Frontal cortex (tissue), 4 donors: ENCODE measurements around the gene SNX27. TPM values are rescaled to one million over a fixed set of nuclear protein-coding genes. Genes with fewer than 3 reads are reported as not detected.
"Not testable (repeated sequence)": the region's sequence is repeated elsewhere in the genome, so short reads cannot be mapped to it uniquely, and the experiment has no call there.

ENCODE experiments used
- DNase-seq, 2 donors: peaks; one replicate each; pipeline ENCODE4 v3.0.0; 2012; ENCODE audit warnings: low spot score in 2 of 2
- FAIRE-seq: peaks from 2 replicates; lab custom pipeline; 2012; peaks lifted over from hg19 to GRCh38; lab: Jason Lieb, UNC
- total RNA-seq: library from RNA; depleted of rRNA; stranded (reverse); fragments of >200 nt; gene quantifications from one replicate; pipeline ENCODE4 v1.2.3, GENCODE V29; 2014
- donor health status: control.
- donor health status: control.
- donor health status: control.

SNX27 gene
- total RNA-seq, 1 donor from 2014 or later = 75.8 TPM

DNA sequence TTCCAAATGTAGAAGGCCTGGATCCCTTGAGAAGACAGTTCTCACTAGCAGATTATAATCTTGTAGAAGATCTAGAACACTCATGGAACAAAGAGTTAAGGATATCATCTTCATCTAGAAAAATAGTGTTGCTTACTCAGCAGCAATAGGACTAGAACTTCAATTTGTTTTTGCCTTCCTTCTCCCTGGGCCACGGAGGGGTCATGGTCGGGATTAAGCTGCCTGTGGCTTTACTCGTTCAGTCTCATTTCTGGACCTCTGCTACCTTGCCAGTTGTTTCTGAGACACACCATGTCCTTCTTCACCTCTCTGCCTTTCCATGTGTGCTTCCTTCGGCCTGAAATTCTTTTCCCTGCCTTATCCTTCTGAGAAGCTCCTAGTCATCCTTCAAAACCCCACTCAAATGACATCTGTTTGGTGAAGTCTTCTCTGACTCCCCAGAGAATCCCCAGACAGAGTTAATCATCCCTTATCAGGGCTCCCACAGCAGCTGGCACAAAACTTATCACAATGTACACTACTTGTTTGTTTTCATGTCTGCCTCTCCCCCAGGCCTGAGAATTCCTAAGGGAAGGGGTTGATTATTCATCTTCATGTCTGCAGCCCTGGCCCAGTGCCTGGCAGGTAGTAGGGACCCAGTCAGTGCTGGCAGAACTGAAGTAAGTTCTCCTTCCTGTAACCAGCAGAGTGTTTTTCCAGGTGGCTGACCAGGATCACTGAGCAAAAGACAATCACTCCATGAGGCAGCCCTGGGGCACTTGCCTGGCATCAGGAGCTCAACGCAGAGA, 15.5 kb upstream of the SNX27 start:
- no peak for FAIRE-seq
- no peak for DNase-seq

DNA sequence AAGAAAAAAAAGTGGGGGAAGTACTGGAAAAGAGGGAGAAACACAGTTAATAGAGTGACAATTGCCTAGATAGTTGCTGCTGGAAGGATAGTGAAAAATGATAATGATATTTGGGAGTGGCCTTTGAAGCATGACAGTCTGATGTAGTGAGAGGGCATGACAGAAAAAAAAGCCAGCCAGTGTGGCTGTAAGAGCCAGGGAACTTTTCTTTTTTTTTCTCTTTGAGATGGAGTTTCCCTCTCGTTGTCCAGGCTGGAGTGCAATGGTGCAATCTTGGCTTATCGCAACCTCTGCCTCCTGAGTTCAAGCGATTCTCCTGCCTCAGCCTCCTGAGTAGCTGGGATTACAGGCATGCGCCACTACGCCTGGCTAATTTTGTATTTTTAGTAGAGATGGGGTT, 9.3 kb upstream of the SNX27 start:
- FAIRE-seq, DNase-seq: not testable (repeated sequence)

DNA sequence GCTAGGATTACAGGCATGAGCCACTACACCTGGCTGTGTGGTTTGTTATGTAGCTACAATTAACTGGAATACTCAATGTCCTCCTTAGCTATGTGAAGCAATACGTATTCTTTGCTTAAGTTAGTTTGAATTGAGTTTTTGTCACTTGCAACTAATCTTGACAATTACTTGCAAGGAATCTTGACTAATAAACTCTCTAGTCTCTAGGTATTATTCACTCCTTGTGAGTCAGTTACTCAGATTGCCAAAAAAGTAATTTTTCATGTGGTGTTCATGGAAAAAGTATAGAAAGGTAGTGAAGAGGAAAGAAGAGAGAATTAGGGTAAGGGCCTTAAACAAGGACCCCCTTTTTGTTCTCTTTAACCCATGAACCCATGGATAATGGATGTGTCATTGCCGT, 7.6 kb upstream of the SNX27 start:
- DNase-seq (no peak), FAIRE-seq (no peak)

DNA sequence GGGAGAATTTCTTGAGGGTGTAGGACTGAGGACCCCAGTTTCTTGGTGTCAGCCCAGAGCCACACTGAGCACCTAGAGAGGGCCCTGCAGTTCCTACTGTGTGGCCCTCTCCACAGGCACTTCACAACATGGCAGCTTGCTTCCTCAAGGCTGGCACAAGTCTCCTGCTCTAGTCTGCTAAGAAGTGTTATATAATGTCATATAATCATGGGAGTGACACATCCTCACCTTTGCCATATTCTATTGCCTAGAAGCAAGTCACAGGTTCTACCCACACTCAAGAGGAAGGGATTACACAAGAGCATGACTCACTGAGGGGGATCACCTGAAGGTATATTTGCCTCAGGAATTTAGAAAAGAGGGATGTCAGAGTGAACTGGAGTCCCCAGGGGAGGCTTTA, 5.5 kb upstream of the SNX27 start:
- DNase-seq (no peak), FAIRE-seq (no peak)

DNA sequence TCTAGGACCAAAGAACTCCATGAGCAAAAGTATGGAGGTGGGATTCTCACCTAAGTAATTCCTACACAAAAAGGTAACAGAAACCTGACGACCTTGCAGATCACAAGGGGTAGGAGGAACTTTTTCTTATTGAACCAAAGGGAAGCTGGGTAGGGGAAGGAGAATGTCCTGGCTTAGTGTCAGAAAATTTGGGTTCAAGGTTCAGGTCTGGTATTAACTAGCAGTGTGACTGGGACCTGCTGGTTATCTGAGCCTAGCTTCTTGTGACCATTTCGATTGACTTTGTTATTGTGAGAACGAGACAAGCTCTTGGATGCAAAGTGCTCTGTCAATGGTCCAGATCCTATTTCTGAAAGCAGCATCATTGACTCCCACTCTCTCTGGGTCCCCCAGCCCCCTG, 5.0 kb upstream of the SNX27 start:
- FAIRE-seq (no peak), DNase-seq (no peak)

DNA sequence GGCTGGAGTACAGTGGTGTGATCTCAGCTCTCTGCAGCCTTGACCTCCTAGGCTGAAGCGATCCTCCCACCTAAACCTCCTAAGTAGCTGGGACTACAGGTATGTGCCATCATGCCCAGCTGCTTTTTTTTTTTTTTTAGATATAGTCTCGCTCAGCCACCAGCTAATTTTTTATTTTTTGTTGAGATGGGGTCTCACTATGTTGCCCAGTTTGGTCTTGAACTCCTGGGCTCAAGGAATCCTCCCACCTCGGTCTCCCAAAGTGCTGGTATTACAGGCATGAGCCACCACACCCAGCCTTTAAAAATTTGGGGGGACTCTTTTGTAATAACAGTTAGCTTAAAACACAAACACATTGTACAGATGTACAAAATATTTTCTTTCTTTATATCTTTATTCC, 1.7 kb upstream of the SNX27 start:
- FAIRE-seq (no peak), DNase-seq (no peak)

DNA sequence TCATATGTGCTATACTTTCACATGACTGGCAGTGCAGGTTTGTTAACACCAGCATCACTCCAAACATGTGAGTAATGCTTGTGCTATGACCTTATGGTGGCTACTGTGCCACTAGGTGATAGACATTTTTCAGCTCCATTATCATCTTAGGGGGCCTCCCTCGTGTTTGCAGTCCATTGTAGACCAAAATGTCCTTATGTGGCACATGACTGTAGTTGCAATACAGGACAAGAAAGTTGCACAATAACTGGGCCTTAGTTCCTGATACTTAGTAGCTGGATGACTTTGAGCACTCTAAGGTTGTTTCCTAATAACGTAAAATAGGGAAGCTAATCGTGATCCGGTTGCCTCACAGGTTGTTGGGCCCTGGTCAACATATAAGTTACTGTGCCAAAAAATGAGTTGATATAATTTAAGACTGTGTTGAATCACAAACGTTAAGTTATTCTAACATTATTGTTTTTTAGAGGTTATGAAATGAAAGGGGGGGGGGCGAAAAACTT, 511 bp upstream of the SNX27 start:
- FAIRE-seq (no peak), DNase-seq (peak in 1 of 2 donors; percentile 39)

DNA sequence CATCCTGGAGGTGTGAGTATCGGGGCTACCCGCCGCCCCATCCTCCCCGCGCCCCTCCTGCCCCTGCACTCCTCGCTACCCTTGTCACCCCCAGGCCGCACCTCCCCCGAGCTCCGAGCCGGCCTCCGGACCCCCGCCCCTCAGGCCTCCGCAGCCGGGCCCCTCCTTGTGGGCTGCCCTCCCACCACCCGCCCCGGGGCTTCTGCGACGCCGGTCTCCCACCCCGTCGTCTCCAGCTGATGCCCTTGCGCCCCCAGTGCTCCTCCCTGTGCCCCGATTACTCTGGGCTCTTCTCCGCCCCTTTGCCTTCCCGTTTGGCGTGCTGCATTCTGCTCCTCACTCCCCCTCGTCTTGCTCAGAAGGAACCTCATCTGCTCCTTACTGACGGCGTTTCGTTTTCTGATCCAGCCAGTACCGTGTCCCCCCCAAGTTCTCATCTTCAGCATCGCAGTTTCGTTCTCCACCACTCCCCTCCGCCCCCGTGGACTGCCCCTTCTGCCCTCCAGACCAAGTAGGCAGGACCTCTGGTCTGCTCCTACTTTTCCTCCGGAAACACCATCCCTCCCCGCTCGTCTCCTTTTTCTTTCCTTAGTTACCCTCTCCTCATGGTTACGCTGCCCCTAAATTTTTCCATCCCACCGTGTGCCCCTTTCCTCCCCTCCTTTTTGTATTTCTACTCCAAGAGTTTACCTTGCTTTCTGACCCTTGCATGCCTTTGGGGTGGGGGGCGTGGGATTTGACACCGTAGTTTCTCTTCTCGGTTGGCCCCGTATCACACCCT, 841 bp downstream of the SNX27 start:
- FAIRE-seq (no peak), DNase-seq (peak in 1 of 2 donors; percentile 34)

DNA sequence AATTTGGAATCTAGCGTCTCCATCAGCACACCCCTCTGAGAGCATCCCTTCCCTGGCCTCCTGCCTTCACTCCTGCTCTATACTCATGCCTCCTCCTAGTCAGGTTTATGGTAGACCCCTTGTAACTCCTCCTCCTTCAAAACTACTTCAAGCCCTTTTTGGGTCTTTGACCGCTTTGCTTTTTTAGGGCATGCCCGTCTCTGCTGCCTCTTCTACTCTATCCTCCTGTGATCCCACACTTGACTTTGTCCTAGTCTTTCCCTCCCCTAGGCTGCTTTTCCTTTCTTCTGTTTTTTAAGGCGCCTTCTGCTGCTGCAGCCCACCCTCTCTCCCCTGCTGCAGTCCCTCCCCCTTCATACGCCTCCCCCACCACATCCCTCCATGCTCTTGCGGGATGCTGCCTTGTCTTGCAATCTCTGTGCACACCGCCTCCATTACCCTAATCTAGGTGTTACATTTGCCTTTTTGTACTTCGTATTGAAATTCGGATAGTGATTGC, 1.5 kb downstream of the SNX27 start:
- FAIRE-seq (no peak), DNase-seq (no peak)

DNA sequence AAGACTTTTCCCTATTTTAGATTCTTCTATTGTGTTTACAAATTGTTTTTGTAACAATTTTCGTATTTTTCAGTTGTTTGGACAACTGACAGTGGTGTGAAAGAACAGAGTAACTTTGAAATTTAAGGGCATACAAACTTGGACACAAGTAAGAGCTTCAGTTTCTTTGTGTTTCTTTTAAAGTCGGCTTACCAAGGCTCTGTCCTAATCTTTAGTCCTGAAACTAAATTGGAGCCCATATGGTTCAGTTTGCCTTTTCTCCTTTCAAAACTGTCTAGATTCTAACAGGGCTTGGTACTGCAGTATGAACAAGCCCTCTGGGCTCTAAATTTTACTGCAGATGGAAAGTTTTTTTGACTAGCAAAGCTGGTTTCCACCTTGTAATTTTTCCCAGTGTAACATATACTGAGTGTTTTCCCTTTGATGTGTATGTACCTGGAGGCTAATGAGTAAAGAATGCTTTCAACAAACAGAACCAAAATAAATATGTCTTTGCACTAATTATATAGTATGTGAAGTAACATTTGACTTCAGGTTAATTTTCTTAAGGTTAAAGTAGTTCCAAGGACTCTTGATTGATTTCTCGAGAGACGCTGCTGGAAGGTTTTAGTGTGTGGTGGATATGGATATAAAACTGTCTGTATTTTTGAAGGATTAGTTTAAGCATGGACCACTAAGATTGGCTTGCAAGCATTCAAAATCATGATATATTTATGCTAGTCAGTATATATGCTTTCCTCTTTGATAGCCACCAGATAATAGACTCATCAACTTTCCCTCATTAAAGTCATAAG, 4.1 kb downstream of the SNX27 start:
- DNase-seq = no peak
- no peak for FAIRE-seq

DNA sequence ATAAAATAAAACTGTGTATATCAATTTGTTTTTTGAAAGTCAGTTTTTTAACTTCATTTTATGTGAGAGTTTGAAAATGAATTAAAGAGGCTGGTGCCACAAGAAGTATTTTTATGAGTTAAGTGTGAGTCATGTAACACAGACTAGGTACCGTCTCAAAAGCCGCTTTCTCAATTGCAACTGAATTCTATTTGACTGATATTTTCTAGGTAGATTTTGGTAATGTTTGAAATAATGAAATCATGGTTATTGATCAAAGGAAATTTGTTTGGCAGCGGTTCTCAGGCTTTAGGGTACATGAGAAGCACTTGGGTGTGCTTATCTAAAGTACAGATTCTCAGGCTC, 4.6 kb downstream of the SNX27 start:
- DNase-seq = no peak
- FAIRE-seq = no peak

DNA sequence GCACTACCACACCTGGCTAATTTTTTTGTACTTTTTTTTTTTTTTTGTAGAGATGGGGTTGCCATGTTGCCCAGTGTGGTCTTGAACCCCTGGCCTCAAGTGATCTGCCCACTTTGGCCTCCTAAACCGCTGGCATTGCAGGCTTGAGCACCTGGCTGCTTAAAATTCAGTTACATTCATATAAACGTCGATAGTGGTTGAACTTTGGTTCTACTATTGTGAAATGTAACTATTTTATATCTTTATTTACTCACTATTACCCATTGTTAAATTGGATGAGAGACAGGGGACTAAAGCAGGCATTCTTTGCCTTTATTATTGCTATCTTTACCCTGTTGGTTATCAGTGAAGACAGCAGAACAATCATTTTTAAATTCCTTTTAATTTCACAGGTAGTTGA, 6.2 kb downstream of the SNX27 start:
- FAIRE-seq (no peak), DNase-seq (no peak)

DNA sequence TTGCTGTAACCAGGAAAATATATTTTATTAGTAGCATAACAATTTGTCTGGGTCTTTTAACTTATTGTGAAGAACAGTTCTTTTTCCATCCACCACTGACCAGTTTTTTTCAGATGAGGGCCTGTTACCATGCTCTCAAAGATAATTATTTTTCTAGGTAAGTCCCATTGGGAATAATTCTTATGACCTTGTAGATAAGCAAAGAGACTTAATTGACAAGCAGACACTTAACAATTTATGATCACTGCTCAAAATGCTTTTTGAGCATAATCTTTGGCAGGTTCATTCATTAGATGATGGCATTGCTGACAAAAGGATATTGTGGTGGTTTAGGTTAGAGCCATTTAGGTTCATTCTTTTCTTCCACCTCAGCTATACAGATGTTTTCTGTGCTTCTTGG, 6.6 kb downstream of the SNX27 start:
- FAIRE-seq (no peak), DNase-seq (no peak)

DNA sequence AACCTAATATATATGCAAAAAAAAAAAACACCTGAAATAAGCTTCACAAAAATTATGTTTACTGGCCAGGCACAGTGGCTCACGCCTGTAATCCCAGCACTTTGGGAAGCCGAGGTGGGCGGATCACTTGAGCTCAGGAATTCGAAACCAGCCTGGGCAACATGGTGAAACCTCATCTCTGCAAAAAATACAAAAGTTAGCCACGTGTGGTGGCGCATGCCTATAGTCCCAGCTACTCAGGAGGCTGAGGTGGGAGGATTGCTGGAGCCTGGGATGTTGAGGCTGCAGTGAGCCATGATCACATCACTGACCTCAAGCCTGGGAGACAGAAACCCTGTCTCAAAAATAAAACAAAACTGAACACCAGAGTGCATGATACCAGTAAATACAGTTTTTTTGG, 7.1 kb downstream of the SNX27 start:
- not testable (repeated sequence) for FAIRE-seq, DNase-seq

DNA sequence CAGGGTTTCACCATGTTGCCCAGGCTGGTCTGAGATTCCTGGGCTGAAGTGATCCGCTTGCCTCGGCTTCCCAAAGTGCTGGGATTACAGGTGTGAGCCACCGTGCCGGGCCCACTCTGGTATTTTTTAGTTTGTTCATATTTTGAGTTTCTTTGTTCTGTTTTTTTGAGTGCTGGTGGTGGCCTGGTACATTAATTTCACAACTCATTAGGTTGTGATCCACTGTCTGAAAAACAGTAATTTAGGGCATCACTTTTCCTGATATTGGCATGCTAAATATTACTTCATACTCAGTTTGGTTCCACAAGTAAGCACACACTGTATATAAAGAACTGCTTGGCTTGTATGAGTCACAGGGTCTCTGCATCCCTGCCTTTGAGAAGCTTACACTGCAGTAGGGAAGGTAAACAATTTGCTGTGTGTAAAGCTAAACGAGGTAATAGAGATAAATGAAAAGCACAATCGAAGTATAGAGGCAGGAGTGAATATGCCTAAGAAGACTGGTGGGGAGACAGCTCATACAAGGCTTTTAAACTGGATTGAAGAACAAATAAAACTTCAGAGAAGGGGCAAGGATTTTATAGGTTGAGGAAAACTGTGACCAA, 7.7 kb downstream of the SNX27 start:
- FAIRE-seq (no peak), DNase-seq (no peak)

DNA sequence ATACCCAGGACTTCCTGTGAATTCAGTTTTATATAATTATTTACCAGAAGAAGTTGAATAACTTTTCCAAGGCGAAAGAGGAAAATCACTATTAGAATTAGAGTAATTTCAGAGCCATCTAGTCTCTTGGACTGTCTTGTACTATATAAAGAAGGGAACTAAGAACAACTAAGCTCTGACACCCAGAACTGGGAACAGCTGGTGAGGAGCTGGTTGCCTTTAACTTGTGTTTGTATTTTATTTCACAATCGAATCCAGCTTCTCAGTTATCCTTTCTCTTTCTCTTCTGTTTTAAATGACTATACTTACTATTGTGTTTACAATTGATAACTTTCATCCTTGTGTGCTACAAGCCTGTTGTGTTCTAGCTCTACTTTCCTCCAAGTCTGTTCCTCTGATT, 8.4 kb downstream of the SNX27 start:
- no peak for FAIRE-seq
- no peak for DNase-seq

DNA sequence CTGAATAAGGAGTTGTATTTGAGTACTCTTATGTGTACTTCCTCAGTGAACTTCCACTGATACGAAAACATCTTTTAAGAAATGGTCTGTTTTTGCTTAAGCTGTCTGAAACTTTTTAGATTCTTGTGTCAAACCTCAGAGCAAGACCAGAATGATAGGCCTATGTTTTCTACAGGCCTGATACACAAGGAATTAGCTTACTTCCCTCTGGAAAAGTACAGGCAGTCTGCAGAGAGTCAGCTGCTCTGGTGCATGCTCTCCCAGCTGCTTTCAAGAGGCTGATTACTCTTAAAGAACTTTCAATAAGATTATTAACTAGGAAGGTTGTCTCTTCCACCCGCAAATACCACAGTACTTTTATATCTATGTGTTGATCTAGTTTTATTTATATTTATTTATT, 9.5 kb downstream of the SNX27 start:
- FAIRE-seq (no peak), DNase-seq (no peak)

DNA sequence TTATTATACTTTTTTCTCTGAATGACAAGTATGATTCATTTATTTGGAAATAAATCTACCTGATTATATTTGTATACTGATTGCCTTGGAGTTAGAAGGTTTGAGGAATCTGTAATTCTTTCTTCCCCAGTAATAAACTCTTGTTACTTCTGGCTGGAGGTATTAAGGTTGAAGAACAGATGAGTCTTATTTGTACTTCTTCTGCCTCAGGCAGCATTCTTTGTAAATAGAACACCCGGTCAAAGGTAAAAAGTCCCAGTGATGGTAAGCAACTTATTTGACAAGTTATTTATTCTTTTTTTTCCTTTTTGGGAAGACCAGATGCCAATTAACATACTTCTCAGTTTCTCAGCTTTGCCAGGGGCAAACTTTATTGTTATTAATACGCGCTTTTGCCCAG, 12.9 kb downstream of the SNX27 start:
- no peak for DNase-seq
- FAIRE-seq = no peak

DNA sequence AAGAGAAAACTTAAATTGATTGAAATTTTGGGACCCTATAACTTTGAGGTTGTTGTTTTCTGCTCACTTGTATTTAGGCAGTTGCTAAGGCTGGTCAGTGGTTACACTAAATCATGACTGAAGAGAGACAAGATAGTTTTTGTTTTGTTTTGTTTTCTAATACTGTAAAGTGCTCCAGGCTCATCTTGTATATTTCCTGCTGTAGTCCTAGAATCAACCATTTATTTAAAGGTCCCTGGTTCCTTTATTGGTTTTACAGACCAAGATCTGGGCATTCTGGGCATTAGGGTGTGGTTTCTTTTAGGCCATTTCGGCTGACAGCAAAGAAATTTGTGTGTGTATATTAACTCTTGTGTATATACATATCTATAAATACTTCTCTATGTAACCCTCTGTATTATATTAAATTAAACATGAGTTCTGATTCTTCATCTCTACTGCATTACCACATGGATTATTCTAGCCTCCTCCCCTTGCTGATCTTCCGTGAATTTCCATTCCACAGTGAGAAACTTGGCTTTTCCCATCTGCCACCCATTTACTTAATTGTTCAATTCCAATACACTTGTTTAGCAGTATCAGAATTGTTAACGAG, 15.0 kb downstream of the SNX27 start:
- DNase-seq (no peak), FAIRE-seq (no peak)

DNA sequence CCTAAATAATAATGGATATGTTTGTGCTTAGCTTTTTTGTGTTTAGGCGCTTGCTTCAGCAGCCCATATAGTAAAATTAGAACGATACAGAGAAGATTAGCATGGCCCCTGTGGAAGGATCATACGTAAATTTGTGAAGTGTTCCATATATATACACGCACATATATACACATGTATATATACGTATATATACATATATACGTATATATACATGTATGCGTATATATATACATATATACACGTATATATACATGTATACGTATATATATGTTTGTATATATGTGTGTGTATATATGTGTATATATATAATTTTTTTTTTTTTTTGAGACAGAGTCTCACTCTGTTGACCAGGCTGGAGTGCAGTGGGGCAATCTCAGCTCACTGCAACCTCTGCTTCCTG, 17.4 kb downstream of the SNX27 start:
- DNase-seq (no peak), FAIRE-seq (no peak)
